Astrocyte (in vitro differentiated cells and primary cell): ENCODE data around the gene TATDN2.

Source experiments
- CTCF ChIP-seq: IDR thresholded peaks from 2 replicates; pipeline ENCODE4 v1.5.1; 2011; ENCODE audit warnings: low read depth, mild to moderate bottlenecking, inconsistent platforms, low read length, moderate library complexity; ENCODE audit not compliant: insufficient read depth
- EZH2 ChIP-seq: IDR thresholded peaks from 2 replicates; pipeline ENCODE4 v1.6.1; 2012; ENCODE audit warnings: mild to moderate bottlenecking, low read length, inconsistent platforms; ENCODE audit not compliant: insufficient read depth

DNA sequence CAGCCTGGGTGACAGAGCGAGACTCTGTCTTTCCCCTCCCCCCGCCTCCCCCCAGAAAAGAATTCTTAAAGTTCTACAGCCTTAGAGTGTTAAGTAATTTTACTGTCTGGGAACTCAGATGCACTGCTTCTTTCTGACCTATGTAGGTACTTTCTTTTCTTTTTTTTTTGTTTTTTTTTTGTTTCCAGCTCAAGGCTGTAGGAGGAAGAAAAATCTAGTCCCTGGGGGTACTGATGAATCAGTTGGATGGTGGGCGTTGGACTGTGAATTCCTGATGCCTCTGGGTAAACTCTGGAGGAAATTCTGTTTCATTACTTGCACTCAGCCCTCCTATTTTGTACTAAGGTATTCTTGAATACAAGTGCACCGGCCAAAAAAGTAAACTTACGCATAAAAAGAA lies 33.7 kb downstream of the TATDN2 start:
- no peak for TF ChIP-seq CTCF
- TF ChIP-seq EZH2: no peak
